Hepatocyte (in vitro differentiated cells): ENCODE results near the gene MAS1L. TPM values are rescaled to one million over a fixed set of nuclear protein-coding genes. Genes with fewer than 3 reads are reported as not detected.

Experiments
- DNase-seq: peaks from one replicate; pipeline ENCODE4 v3.0.0-alpha.2; 2016; ENCODE audit warnings: low spot score
- H2AFZ ChIP-seq: fragments of 200-600 bp; sonication (generic); 2 replicates; pipeline ENCODE4 v1.6.0; 2016; ENCODE audit warnings: antibody characterized with exemption, mild to moderate bottlenecking
- H3K27ac ChIP-seq: fragments of 200-600 bp; sonication (generic); 2 replicates; pipeline ENCODE4 v1.5.1; 2016; ENCODE audit warnings: mild to moderate bottlenecking
- H3K27me3 ChIP-seq: fragments of 200-600 bp; sonication (generic); 2 replicates; pipeline ENCODE4 v1.6.1; 2016
- H3K36me3 ChIP-seq: fragments of 200-600 bp; sonication (generic); replicated peaks from 2 replicates; pipeline ENCODE4 v1.5.1; 2016; ENCODE audit warnings: low read depth; ENCODE audit not compliant: insufficient read depth
- H3K4me1 ChIP-seq: fragments of 200-600 bp; sonication (generic); 2 replicates; pipeline ENCODE4 v1.5.1; 2016; ENCODE audit warnings: mild to moderate bottlenecking, moderate library complexity; ENCODE audit not compliant: insufficient read depth
- H3K4me2 ChIP-seq: fragments of 200-600 bp; sonication (generic); 2 replicates; pipeline ENCODE4 v1.6.0; 2016
- H3K4me3 ChIP-seq: fragments of 200-600 bp; sonication (generic); 2 replicates; pipeline ENCODE4 v1.5.1; 2016; ENCODE audit warnings: mild to moderate bottlenecking
- H3K79me2 ChIP-seq: fragments of 200-600 bp; sonication (generic); 2 replicates; pipeline ENCODE4 v1.6.0; 2017; ENCODE audit warnings: mild to moderate bottlenecking
- H3K9me2 ChIP-seq: fragments of 200-600 bp; sonication (generic); replicated peaks from 2 replicates; pipeline ENCODE4 v1.6.0; 2017; ENCODE audit warnings: mild to moderate bottlenecking; ENCODE audit not compliant: insufficient read depth
- H3K9me3 ChIP-seq: fragments of 200-600 bp; sonication (generic); 2 replicates; pipeline ENCODE4 v1.5.1; 2016; ENCODE audit warnings: low read depth, mild to moderate bottlenecking
- H4K20me1 ChIP-seq: fragments of 200-600 bp; sonication (generic); 2 replicates; pipeline ENCODE4 v1.6.0; 2016; ENCODE audit warnings: mild to moderate bottlenecking; ENCODE audit not compliant: insufficient read depth, poor library complexity, severe bottlenecking
- CTCF ChIP-seq: fragments of 200-600 bp; sonication (generic); IDR thresholded peaks from 2 replicates; pipeline ENCODE4 v1.5.1; 2016; ENCODE audit warnings: antibody characterized with exemption, mild to moderate bottlenecking; ENCODE audit not compliant: poor library complexity
- EZH2 ChIP-seq: fragments of 200-600 bp; sonication (generic); IDR thresholded peaks from 2 replicates; pipeline ENCODE4 v1.6.1; 2016; ENCODE audit warnings: antibody characterized with exemption, mild to moderate bottlenecking, borderline replicate concordance
- EZH2phosphoT487 ChIP-seq: fragments of 200-600 bp; sonication (generic); IDR thresholded peaks from one replicate; pipeline ENCODE4 v1.6.1; 2018; ENCODE audit warnings: antibody characterized with exemption, mild to moderate bottlenecking, low read depth, moderate library complexity; ENCODE audit not compliant: unreplicated experiment, severe bottlenecking
- WGBS: methylation state at CpG from one replicate; pipeline ENCODE4 v1.1.6; 2016; ENCODE audit warnings: low lambda C conversion rate; ENCODE audit errors: missing lambda C conversion rate; 5-methylcytosine and 5-hydroxymethylcytosine counted together
- polyA plus RNA-seq: library from polyadenylated mRNA; unstranded; fragments of >200 nt; fragmentation: Nextera tagmentation; extraction: Ambion mirVana; gene quantifications from 2 replicates; pipeline ENCODE4 v1.2.1, GENCODE V29; 2016
- total RNA-seq: library from RNA; depleted of rRNA; stranded (reverse); fragments of >200 nt; gene quantifications from 2 replicates; pipeline ENCODE4 v1.2.3, GENCODE V29; 2014

The MAS1L gene
- total and polyA plus RNA-seq, 2 experiments from 2014 or later, result not detected

DNA sequence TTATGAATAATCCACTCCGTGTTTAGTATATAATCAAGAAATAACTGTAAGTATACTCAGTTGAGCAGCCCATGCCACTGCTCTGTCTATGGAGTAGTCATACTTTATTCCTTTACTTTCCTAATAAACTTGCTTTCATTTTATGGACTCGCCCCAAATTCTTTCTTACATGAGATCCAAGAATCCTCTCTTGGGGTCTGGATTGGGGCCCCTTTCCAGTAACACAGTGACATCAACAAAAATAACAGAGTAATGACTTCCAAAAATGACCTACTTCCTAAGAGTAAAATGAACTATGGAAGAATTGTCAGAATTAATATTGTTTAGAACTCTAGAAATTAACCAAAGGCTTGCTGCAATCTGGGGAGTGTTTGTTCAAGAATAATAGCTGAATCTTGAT, 22.0 kb downstream of the MAS1L start:
- Histone ChIP-seq H3K4me1 (no peaks in the 10 kb centered on the region), H3K27me3 (no peaks in the 10 kb centered on the region), H3K4me2 (no peak overlapping the region), H3K36me3 (no peaks in the 10 kb centered on the region), H3K9me3 (no peaks in the 10 kb centered on the region), H3K79me2 (no peaks in the 10 kb centered on the region), H3K4me3 (no peak overlapping the region), H2AFZ (no peak overlapping the region), H3K27ac (no peak overlapping the region), H3K9me2 (no peaks in the 10 kb centered on the region), H4K20me1 (no peaks in the 10 kb centered on the region)
- DNase-seq, result no peak
- TF ChIP-seq EZH2, result no peak
- TF ChIP-seq CTCF, result no peak
- 88% methylated on average over 2 of the region's 2 CpGs for WGBS

DNA sequence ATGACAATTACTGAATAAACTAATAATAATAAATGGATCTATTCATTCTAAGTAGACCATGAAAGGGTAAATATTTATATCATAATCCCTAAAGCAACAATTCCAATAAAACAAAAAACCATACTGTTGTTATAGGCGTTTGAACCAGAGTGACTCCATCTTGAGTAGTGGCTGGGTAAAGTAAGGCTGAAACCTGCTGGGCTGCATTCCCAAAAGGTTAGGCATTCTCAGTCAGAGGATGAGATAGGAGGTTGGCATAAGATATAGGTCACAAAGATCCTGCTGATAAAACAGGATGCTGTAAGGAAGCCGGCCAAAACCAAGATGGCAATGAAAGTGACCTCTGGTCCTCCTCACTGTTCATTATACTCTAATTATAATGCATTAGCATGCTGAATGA, 22.5 kb downstream of the MAS1L start:
- no peaks in the 10 kb centered on the region for H3K27me3 ChIP-seq

DNA sequence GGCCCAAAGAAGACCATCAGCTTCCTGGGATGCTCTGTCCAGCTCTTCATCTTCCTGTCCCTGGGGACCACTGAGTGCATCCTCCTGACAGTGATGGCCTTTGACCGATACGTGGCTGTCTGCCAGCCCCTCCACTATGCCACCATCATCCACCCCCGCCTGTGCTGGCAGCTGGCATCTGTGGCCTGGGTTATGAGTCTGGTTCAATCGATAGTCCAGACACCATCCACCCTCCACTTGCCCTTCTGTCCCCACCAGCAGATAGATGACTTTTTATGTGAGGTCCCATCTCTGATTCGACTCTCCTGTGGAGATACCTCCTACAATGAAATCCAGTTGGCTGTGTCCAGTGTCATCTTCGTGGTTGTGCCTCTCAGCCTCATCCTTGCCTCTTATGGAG, 25.7 kb downstream of the MAS1L start:
- TF ChIP-seq EZH2phosphoT487, result no peak
- TF ChIP-seq EZH2, result no peak
- TF ChIP-seq CTCF, result no peak
- H3K36me3 ChIP-seq, result no peaks in the 10 kb centered on the region
- no peak overlapping the region for H2AFZ ChIP-seq
- H3K4me1 ChIP-seq, result no peaks in the 10 kb centered on the region
- no peak overlapping the region for H3K27ac ChIP-seq
- H3K9me2 ChIP-seq, result no peaks in the 10 kb centered on the region
- H4K20me1 ChIP-seq, result no peaks in the 10 kb centered on the region
- peaks cover 3% of the 10 kb centered on the region for H3K27me3 ChIP-seq
- no peaks in the 10 kb centered on the region for H3K79me2 ChIP-seq
- DNase-seq, result no peak
- H3K4me2 ChIP-seq, result no peak overlapping the region
- no peaks in the 10 kb centered on the region for H3K9me3 ChIP-seq
- H3K4me3 ChIP-seq, result no peak overlapping the region
- 89% methylated on average over 6 of the region's 6 CpGs for WGBS

More for the DNA sequence above, 22.5 kb downstream of the MAS1L start:
- Histone ChIP-seq H2AFZ (no peak overlapping the region), H3K27ac (no peak overlapping the region), H3K4me1 (no peaks in the 10 kb centered on the region), H3K36me3 (no peaks in the 10 kb centered on the region), H3K4me3 (no peak overlapping the region), H3K79me2 (no peaks in the 10 kb centered on the region), H4K20me1 (no peaks in the 10 kb centered on the region), H3K4me2 (no peak overlapping the region), H3K9me3 (no peaks in the 10 kb centered on the region), H3K9me2 (no peaks in the 10 kb centered on the region)
- 76% methylated on average over 2 of the region's 2 CpGs for WGBS
- TF ChIP-seq CTCF, result no peak
- TF ChIP-seq EZH2, result no peak
- DNase-seq, result no peak
